Lung (tissue), 12 donors: ENCODE results near the gene HDAC4. TPM values are rescaled to one million over a fixed set of nuclear protein-coding genes. Genes with fewer than 3 reads are reported as not detected.
A peak's percentile ranks its signal among the peaks of the same experiment; 100 is the strongest.

Experiments used
- ATAC-seq: fragments of 200-7000 bp; cut with Tn5 transposase; one replicate; pipeline ENCODE4 v1.9.1; 2020; ENCODE audit warnings: moderate number of reproducible peaks; ENCODE audit not compliant: insufficient read depth, low FRiP score
- DNase-seq, 3 donors: peaks; one replicate each; pipeline ENCODE4 v3.0.0-alpha.2; 2013 to 2017
- H3K27ac ChIP-seq, 2 donors: one replicate each; pipeline ENCODE4 v1.5.1; 2013; ENCODE audit warnings: mild to moderate bottlenecking in 2 of 2, moderate library complexity in 2 of 2, control low read depth in 1 of 2, inconsistent platforms in 1 of 2, low read depth in 1 of 2, low read length in 1 of 2
- H3K27me3 ChIP-seq, 3 donors: one replicate each; pipeline ENCODE4 v1.5.1; 2013; ENCODE audit warnings: low read length in 2 of 3; ENCODE audit not compliant: control insufficient read depth in 3 of 3, insufficient read depth in 3 of 3
- H3K36me3 ChIP-seq, 4 donors: one replicate each; pipeline ENCODE4 v1.5.1; 2013; ENCODE audit warnings: low read length in 4 of 4, mild to moderate bottlenecking in 1 of 4, moderate library complexity in 1 of 4; ENCODE audit not compliant: control insufficient read depth in 4 of 4, insufficient read depth in 4 of 4
- H3K4me1 ChIP-seq, 5 donors: one replicate each; pipeline ENCODE4 v1.5.1; 2013; ENCODE audit warnings: low read length in 5 of 5, mild to moderate bottlenecking in 2 of 5, moderate library complexity in 1 of 5; ENCODE audit not compliant: control insufficient read depth in 5 of 5, insufficient read depth in 5 of 5
- H3K4me3 ChIP-seq: one replicate; pipeline ENCODE4 v1.5.1; 2013; ENCODE audit warnings: mild to moderate bottlenecking, control low read depth, moderate library complexity
- H3K9ac ChIP-seq, 2 donors: one replicate each; pipeline ENCODE4 v1.5.1; 2013; ENCODE audit warnings: low read length in 2 of 2, control low read depth in 1 of 2; ENCODE audit not compliant: insufficient read depth in 1 of 2
- H3K9me3 ChIP-seq, 4 donors: one replicate each; pipeline ENCODE4 v1.5.1; 2013; ENCODE audit warnings: low read length in 3 of 4, mild to moderate bottlenecking in 1 of 4, moderate library complexity in 1 of 4; ENCODE audit not compliant: control insufficient read depth in 4 of 4, insufficient read depth in 3 of 4
- WGBS, 2 donors: extraction: QIAGEN DNeasy Blood & Tissue Kit; methylation state at CpG; one replicate each; pipeline ENCODE4 v1.1.7; 2013; 5-methylcytosine and 5-hydroxymethylcytosine counted together
- polyA plus RNA-seq, 2 donors: library from polyadenylated mRNA; stranded (reverse); fragments of 200-250 nt; gene quantifications; one replicate each; pipeline ENCODE4 v1.2.1, GENCODE V29; 2013
- total RNA-seq, 2 donors: library from RNA; depleted of rRNA in 1 of 2; stranded (reverse); fragments of >200 nt in 1 of 2; gene quantifications; one replicate each; pipeline ENCODE4 v1.2.1, GENCODE V29; 2014 to 2021
- TF ChIP-seq, protein P1 (sequence below): IDR thresholded peaks from 2 replicates; pipeline ENCODE4 v1.5.1; 2012; ENCODE audit warnings: mild to moderate bottlenecking; ENCODE audit errors: control extremely low read depth, extremely low read depth
- donor health status: control.
- donor health status: control.
- donor health status: Bipolar disorder and iron deficiency.
- donor health status: healthy.
- donor health status: DM: yes; HTN: yes; CAD: no.

HDAC4 gene
- total and polyA plus RNA-seq, 4 donors: 6.9 to 47.7 (median 20.7) TPM

DNA sequence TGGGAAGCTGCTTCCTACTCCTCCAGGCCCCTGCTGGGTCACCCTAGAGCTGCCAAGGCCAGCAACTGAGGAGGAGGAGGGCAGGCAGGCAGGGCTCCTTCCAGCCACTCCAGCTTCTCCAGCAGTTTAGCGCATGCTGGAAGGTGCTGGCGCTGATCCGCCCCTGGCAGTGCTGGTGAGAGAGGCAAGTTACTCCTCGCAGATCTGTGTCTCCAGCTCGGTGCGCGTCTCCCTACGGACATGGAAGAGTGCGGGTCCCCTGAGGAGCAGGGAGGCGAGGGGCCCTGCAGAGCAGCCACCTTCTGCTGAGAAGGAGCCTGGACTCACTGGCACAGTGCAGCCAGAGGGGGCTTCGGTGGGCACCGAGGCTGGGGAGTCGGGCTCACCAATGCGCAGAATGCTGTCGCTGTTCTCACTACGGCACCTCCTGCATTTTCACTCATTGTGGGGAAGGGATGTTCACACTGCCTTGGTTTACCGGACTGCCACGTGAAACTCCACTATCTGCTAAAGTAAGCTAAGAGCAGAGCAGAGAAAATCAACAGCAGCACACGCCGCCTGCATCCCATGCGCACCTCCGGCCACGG is 206.0 kb downstream of the HDAC4 start:
- Histone ChIP-seq H3K4me1 (peaks cover 0 to 16% (median 0%) of the 10 kb centered on the region in 5 donors), H3K9me3 (peaks cover 0 to under 1% (median 0%) of the 10 kb centered on the region in 4 donors), H3K27ac (no peak overlapping the region), H3K9ac (no peak overlapping the region), H3K36me3 (peaks cover 0 to 20% (median 1%) of the 10 kb centered on the region in 4 donors), H3K4me3 (no peak overlapping the region), H3K27me3 (no peaks in the 10 kb centered on the region)
- TF ChIP-seq, protein P1, sequence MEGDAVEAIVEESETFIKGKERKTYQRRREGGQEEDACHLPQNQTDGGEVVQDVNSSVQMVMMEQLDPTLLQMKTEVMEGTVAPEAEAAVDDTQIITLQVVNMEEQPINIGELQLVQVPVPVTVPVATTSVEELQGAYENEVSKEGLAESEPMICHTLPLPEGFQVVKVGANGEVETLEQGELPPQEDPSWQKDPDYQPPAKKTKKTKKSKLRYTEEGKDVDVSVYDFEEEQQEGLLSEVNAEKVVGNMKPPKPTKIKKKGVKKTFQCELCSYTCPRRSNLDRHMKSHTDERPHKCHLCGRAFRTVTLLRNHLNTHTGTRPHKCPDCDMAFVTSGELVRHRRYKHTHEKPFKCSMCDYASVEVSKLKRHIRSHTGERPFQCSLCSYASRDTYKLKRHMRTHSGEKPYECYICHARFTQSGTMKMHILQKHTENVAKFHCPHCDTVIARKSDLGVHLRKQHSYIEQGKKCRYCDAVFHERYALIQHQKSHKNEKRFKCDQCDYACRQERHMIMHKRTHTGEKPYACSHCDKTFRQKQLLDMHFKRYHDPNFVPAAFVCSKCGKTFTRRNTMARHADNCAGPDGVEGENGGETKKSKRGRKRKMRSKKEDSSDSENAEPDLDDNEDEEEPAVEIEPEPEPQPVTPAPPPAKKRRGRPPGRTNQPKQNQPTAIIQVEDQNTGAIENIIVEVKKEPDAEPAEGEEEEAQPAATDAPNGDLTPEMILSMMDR: no peak
- ATAC-seq: no peak
- 96% methylated on average over 23 of the region's 23 CpGs for WGBS, 2 donors
- DNase-seq: peak in 1 of 3 donors; percentile 10

DNA sequence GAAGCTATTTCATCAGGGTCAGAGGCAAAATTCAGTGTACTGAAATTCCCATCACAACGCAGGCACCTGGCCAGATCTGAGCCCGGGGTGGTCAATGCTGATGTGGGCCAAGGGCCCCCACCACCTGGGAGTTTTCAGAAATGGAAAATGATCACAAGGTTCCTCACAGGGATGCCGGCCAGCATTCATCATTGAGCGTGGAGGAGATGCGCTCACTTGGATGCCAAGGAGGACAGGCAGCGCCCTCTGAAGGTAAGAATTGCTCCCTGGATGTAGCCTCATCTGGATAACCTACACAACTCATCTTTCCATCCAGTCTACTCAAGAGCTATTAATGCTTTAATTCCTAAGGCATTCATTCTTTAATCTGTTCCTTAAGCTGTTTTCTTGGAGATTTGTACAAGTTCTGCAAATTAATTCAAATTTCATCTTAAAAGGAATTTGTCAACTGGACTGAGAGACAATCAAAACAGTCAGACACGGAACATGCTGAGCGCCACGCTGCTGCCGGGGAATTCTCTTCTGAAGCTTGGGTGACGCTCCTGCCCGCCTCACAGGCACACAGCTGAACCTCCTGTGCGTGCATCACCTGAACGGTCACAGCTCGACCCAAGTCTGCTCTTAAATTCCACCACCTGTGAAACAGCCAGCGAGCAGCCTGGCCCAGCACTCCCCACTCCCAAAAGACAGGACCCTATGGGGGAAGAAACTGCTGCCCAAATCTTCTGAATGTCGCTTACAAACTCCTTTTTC is 206.7 kb downstream of the HDAC4 start:
- TF ChIP-seq, protein P1: no peak
- peaks cover 0 to 13% (median 0%) of the 10 kb centered on the region in 5 donors for H3K4me1 ChIP-seq
- no peaks in the 10 kb centered on the region for H3K27me3 ChIP-seq
- no peak overlapping the region for H3K27ac ChIP-seq
- 90 to 91% methylated on average over 17 of the region's 17 CpGs for WGBS, 2 donors
- peak in 1 of 3 donors; percentile 8 for DNase-seq
- no peak for ATAC-seq
- H3K9me3 ChIP-seq: peaks cover 0 to 4% (median 0%) of the 10 kb centered on the region in 4 donors
- peaks cover 0 to 22% (median 3%) of the 10 kb centered on the region in 4 donors for H3K36me3 ChIP-seq
- no peak overlapping the region for H3K9ac ChIP-seq
- H3K4me3 ChIP-seq: no peak overlapping the region

DNA sequence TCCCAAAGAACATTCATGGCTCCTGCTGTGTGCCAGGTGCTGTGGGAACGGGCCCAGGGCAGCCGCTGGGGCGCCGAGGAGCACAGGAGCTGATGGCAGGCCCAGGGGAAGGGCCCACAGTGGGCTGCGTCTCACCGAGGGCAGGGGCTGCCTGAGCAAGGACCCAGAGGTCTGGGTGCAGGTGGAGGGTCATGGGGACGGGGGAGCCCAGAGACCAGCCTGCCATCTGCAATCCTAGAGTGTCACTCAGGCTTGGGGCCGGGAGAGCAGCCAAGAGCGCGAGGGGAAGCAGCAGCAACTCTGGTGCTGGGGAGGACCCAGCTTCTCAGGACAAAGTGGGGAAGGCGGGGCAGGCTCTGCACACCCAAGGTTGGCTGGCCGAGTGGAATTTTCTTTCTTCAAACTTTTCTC is 207.4 kb downstream of the HDAC4 start:
- H3K4me3 ChIP-seq: no peak overlapping the region
- peaks cover 0 to 8% (median 0%) of the 10 kb centered on the region in 4 donors for H3K9me3 ChIP-seq
- peaks cover 3 to 24% (median 7%) of the 10 kb centered on the region in 4 donors for H3K36me3 ChIP-seq
- DNase-seq (peak in 1 of 3 donors; percentile 17), ATAC-seq (no peak)
- WGBS, 2 donors: 79 to 87% methylated on average over 12 of the region's 12 CpGs
- TF ChIP-seq, protein P1: no peak
- H3K4me1 ChIP-seq: peaks cover 0 to 8% (median 0%) of the 10 kb centered on the region in 5 donors
- H3K9ac ChIP-seq: no peak overlapping the region
- no peak overlapping the region for H3K27ac ChIP-seq
- H3K27me3 ChIP-seq: no peaks in the 10 kb centered on the region
